ENCODE measurements around the gene TPST2.

Gene TPST2

DNA sequence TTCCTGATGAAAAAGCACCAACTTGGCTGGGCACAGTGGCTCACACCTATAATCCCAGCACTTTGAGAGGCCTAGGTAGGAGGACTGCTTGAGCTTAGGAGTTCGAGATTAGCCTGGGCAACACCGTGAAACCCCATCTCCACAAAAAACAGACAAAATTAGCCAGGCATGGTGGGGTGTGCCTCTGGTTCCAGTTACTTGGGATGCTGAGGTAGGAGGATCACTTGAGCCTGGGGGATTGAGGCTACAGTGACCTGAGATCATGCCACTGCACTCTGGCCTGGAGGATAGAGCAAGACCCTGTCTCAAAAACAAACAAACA lies 109.4 kb downstream of the TPST2 start:
- CTCF ChIA-PET, result interaction anchor here (0.9 kb wide), 1 partner anchor 11 kb away, joined by 3 read pairs; no protein-coding TSS in a partner anchor
- POLR2A ChIA-PET, result interaction anchor here (1.2 kb wide), 1 partner anchor 75 kb away, joined by 3 read pairs; no protein-coding TSS in a partner anchor
- no peak for DNase-seq (ENCODE audit: extremely low spot score)
- TF ChIP-seq NFRKB (IDR thresholded peaks at IDR 0.05), result no peak
- no peak for TF ChIP-seq SUZ12 (IDR thresholded peaks at IDR 0.05)
- no peak for TF ChIP-seq TARDBP (IDR thresholded peaks at IDR 0.05)
- TF ChIP-seq, protein P1, sequence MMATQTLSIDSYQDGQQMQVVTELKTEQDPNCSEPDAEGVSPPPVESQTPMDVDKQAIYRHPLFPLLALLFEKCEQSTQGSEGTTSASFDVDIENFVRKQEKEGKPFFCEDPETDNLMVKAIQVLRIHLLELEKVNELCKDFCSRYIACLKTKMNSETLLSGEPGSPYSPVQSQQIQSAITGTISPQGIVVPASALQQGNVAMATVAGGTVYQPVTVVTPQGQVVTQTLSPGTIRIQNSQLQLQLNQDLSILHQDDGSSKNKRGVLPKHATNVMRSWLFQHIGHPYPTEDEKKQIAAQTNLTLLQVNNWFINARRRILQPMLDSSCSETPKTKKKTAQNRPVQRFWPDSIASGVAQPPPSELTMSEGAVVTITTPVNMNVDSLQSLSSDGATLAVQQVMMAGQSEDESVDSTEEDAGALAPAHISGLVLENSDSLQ (IDR thresholded peaks at IDR 0.05), result no peak
- no peak for TF ChIP-seq SP1 (IDR thresholded peaks at IDR 0.05)
- no peak for TF ChIP-seq FOXM1 (IDR thresholded peaks at IDR 0.05; ENCODE audit: borderline replicate concordance)
- no peak for TF ChIP-seq ARNT (IDR thresholded peaks at IDR 0.05)
- no peak for TF ChIP-seq CTBP1 (IDR thresholded peaks at IDR 0.05; ENCODE audit: borderline replicate concordance)
- no peak for TF ChIP-seq FOXA1 (IDR thresholded peaks at IDR 0.05)
- TF ChIP-seq L3MBTL2 (conservative IDR thresholded peaks at IDR 0.05), result no peak
- no peak for TF ChIP-seq ELF4 (IDR thresholded peaks at IDR 0.05)
- TF ChIP-seq LEF1 (IDR thresholded peaks at IDR 0.05; ENCODE audit: borderline replicate concordance), result no peak
- no peak for TF ChIP-seq ZNF384 (IDR thresholded peaks at IDR 0.05)
- no peak for TF ChIP-seq HDGF (IDR thresholded peaks at IDR 0.05; ENCODE audit: borderline replicate concordance)
- TF ChIP-seq BHLHE40 (IDR thresholded peaks at IDR 0.05; ENCODE audit: borderline replicate concordance), result no peak

DNA sequence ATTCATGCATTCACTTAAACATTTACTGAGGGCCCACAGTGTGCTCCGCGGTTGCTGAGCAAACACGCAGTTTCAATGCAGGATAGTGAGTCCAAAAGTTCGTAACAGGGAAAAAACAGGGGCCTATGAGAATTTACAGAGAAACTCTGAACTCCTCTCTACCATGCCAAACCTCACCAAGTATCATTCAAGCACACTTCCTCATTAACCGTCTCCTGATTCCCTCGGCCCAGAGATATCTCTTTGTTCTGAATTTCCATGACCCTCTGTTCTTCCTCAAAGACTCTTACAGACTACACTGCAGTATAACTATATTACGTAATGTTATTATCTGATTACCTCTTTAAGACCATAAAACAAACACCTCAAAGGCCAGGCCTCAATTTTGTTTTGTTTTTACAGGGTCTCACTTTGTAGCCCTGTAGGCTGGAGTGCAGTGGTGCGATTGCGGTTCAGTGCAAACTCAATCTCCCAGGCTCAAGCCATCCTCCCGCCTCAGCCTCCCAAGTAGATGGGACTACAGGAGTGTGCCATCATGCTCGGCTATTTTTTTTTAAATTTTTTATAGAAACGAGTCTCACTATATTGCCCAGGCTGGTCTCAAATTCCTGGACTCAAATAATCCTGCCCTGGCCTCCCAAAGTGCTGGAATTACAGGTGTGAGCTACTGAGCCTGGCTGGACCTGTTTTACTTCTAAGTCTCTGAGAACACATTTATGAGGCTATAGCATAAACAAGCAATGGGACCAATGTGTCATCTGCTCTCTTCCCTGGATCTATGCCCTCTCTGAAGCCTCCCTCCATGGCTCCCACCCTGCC lies 109.9 kb downstream of the TPST2 start:
- CTCF ChIA-PET, result interaction anchor here (1.0 kb wide), 1 partner anchor 19 kb away, joined by 3 read pairs; no protein-coding TSS in a partner anchor
- DNase-seq (ENCODE audit: extremely low spot score), result no peak
- TF ChIP-seq LEF1 (IDR thresholded peaks at IDR 0.05; ENCODE audit: borderline replicate concordance) (no peak), CTBP1 (IDR thresholded peaks at IDR 0.05; ENCODE audit: borderline replicate concordance) (no peak), L3MBTL2 (conservative IDR thresholded peaks at IDR 0.05) (no peak)
- POLR2A ChIA-PET, result interaction anchor here (1.2 kb wide), 1 partner anchor 75 kb away, joined by 3 read pairs; no protein-coding TSS in a partner anchor

DNA sequence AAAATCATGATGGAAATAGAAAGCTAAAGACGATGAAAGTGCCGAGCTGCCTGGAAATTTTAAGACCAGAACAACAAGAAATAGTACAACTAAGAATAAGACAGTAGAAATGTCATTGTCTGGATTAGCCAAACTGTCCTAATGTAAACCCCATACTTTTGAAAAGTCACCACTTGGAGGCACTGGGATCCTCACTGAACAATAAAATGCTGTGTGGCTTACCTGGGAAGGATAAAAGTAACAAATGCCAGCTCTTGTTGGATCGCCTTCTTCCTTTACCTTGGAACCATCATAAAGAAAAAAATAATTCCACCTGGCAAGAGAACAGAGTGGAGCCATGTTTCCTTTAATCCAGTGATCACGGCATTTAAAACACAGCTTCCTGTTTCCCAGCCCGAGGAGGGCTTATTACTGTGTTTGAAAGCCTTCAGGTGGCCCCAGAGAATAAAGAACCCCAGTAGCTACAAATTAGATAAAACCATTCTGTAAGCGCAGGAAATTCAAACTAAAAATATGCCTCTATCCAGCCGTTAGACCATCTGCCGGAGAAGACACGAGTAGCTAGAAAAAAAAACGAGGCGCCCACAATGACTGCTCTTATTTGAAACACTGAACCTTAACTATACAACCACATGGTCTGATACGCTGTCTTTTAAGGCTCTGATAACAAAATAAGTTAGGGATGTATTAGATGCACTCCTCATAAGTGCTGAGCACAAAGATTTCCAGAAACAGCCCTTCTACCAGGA lies 110.7 kb downstream of the TPST2 start:
- no peak for DNase-seq (ENCODE audit: extremely low spot score)
- POLR2A ChIA-PET, result no interaction called here
- TF ChIP-seq CTBP1 (IDR thresholded peaks at IDR 0.05; ENCODE audit: borderline replicate concordance) (no peak), ELF4 (IDR thresholded peaks at IDR 0.05) (no peak), ARNT (IDR thresholded peaks at IDR 0.05) (no peak)
- CTCF ChIA-PET, result interaction anchor here (1.0 kb wide), 1 partner anchor 19 kb away, joined by 3 read pairs; no protein-coding TSS in a partner anchor

DNA sequence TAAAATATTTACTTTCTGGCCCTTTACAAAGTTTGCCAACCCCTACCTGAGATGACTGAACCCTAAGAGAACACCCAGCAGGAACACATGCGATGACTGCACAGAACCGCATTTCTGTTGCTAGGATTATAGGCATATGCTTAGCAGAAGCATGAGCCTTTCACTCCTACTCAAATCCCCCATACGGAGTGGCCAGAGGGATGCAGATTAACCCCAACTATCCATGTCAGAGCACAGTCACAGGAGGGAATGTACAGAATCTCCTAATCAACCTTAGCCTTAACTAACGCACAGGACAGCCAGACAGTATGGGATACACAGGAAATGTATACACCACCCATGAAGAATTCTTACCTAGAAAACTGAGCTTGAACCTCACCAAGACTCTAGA lies 112.6 kb downstream of the TPST2 start:
- TF ChIP-seq ELF4 (IDR thresholded peaks at IDR 0.05) (no peak), FOXA1 (IDR thresholded peaks at IDR 0.05) (no peak), BHLHE40 (IDR thresholded peaks at IDR 0.05; ENCODE audit: borderline replicate concordance) (no peak), ZNF384 (IDR thresholded peaks at IDR 0.05) (no peak), FOXM1 (IDR thresholded peaks at IDR 0.05; ENCODE audit: borderline replicate concordance) (no peak), L3MBTL2 (conservative IDR thresholded peaks at IDR 0.05) (no peak)
- ChIA-PET POLR2A (no interaction called here), CTCF (no interaction called here)
- no peak for DNase-seq (ENCODE audit: extremely low spot score)

DNA sequence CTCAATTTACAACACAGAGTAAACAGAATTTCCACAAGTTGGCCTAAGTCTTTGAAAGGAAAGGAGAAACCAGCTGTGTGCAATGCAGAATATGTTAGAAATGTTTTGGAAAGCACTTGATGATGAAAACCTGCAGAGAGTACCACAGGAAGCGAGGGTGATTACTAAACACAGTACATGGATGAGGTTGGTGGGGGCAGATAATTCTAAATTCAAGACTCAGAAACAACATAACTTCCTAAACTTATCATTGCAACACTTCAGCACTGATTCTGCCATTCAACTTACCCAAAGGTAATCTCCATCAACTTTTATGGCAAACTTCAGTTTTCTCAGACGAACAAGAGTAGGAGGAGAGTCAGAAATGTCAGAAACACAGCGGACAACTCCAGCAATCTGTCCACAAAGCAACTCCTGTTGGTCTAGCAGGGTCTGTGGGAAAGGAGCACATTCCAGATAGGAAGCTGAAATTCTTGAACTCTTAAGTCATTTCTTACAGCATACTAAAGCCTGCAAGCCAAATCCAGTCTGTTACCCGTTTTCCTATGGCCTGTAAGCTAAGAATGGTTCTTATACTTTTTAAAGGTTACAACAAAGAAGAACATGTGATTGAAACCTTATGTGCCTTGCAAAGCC lies 113.1 kb downstream of the TPST2 start:
- ChIA-PET POLR2A (no interaction called here), CTCF (no interaction called here)
- DNase-seq (ENCODE audit: extremely low spot score), result no peak
- TF ChIP-seq, protein P1 (IDR thresholded peaks at IDR 0.05), result no peak
- TF ChIP-seq CTBP1 (IDR thresholded peaks at IDR 0.05; ENCODE audit: borderline replicate concordance) (no peak), L3MBTL2 (conservative IDR thresholded peaks at IDR 0.05) (no peak), SUZ12 (IDR thresholded peaks at IDR 0.05) (no peak), FOXA1 (IDR thresholded peaks at IDR 0.05) (no peak), ELF4 (IDR thresholded peaks at IDR 0.05) (no peak), TARDBP (IDR thresholded peaks at IDR 0.05) (no peak), FOXM1 (IDR thresholded peaks at IDR 0.05; ENCODE audit: borderline replicate concordance) (no peak), BHLHE40 (IDR thresholded peaks at IDR 0.05; ENCODE audit: borderline replicate concordance) (no peak), NFRKB (IDR thresholded peaks at IDR 0.05) (no peak), SP1 (IDR thresholded peaks at IDR 0.05) (no peak), LEF1 (IDR thresholded peaks at IDR 0.05; ENCODE audit: borderline replicate concordance) (no peak), ARNT (IDR thresholded peaks at IDR 0.05) (no peak), HDGF (IDR thresholded peaks at IDR 0.05; ENCODE audit: borderline replicate concordance) (no peak), FOXK2 (IDR thresholded peaks at IDR 0.05) (no peak), ZNF384 (IDR thresholded peaks at IDR 0.05) (no peak)

DNA sequence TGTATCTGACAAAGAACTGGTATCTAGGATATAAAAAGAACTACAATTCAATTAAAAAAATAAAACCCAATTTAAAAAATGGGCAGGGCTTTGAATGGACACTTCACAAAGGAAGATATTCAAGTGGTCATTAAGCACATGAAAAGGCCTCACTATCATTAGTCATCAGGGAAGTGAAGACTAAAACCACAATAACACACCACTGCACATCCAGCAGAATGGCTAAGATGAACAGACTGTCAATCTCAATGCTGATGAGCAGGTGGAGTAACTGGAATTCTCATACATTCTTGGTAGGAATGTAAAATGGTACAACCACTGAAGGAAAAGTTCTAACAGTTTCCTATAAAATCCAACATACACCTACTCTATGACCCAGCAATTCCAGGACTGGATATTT lies 115.2 kb downstream of the TPST2 start:
- POLR2A ChIA-PET, result no interaction called here
- no peak for DNase-seq (ENCODE audit: extremely low spot score)
- TF ChIP-seq SP1 (IDR thresholded peaks at IDR 0.05) (no peak), HDGF (IDR thresholded peaks at IDR 0.05; ENCODE audit: borderline replicate concordance) (no peak), BHLHE40 (IDR thresholded peaks at IDR 0.05; ENCODE audit: borderline replicate concordance) (no peak), FOXK2 (IDR thresholded peaks at IDR 0.05) (no peak), ZNF384 (IDR thresholded peaks at IDR 0.05) (no peak), CTBP1 (IDR thresholded peaks at IDR 0.05; ENCODE audit: borderline replicate concordance) (no peak), FOXM1 (IDR thresholded peaks at IDR 0.05; ENCODE audit: borderline replicate concordance) (no peak), LEF1 (IDR thresholded peaks at IDR 0.05; ENCODE audit: borderline replicate concordance) (no peak), FOXA1 (IDR thresholded peaks at IDR 0.05) (no peak), TARDBP (IDR thresholded peaks at IDR 0.05) (no peak), L3MBTL2 (conservative IDR thresholded peaks at IDR 0.05) (no peak)
- CTCF ChIA-PET, result interaction anchor here (0.9 kb wide), 1 partner anchor 14 kb away, joined by 4 read pairs; no protein-coding TSS in a partner anchor
